Astrocyte of the spinal cord (primary cell): ENCODE results near the gene RAB7B.
A peak's percentile ranks its signal among the peaks of the same experiment; 100 is the strongest.

ENCODE experiments used
- DNase-seq: peaks from one replicate; pipeline ENCODE4 v3.0.0; 2011; ENCODE audit warnings: low read depth, low spot score
- H3K4me3 ChIP-seq: 2 replicates; pipeline ENCODE4 v1.5.1; 2011; ENCODE audit warnings: low read depth, mild to moderate bottlenecking, low read length, moderate library complexity
- in situ Hi-C: cut with HindIII; loops from 2 replicates; pipeline ENCODE4 v1.10.0; 2017; ENCODE audit warnings: low sequenced_read_pairs
- TF ChIP-seq, protein P1 (sequence below): IDR thresholded peaks from 2 replicates; pipeline ENCODE4 v1.5.1; 2012; ENCODE audit warnings: low read depth, mild to moderate bottlenecking, low read length, inconsistent platforms

RAB7B gene

GRCh38 chr1:205965036-205965884 lies 37.9 kb downstream of the RAB7B start:
- DNase-seq: no peak
- in situ Hi-C loops: no loop called here
- H3K4me3 ChIP-seq: no peak overlapping the region
- TF ChIP-seq, protein P1, sequence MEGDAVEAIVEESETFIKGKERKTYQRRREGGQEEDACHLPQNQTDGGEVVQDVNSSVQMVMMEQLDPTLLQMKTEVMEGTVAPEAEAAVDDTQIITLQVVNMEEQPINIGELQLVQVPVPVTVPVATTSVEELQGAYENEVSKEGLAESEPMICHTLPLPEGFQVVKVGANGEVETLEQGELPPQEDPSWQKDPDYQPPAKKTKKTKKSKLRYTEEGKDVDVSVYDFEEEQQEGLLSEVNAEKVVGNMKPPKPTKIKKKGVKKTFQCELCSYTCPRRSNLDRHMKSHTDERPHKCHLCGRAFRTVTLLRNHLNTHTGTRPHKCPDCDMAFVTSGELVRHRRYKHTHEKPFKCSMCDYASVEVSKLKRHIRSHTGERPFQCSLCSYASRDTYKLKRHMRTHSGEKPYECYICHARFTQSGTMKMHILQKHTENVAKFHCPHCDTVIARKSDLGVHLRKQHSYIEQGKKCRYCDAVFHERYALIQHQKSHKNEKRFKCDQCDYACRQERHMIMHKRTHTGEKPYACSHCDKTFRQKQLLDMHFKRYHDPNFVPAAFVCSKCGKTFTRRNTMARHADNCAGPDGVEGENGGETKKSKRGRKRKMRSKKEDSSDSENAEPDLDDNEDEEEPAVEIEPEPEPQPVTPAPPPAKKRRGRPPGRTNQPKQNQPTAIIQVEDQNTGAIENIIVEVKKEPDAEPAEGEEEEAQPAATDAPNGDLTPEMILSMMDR: no peak

GRCh38 chr1:205963352-205964155 lies 39.6 kb downstream of the RAB7B start:
- in situ Hi-C loops: no loop called here
- TF ChIP-seq, protein P1: no peak
- peak; percentile 75 for DNase-seq
- H3K4me3 ChIP-seq: no peak overlapping the region

DNA sequence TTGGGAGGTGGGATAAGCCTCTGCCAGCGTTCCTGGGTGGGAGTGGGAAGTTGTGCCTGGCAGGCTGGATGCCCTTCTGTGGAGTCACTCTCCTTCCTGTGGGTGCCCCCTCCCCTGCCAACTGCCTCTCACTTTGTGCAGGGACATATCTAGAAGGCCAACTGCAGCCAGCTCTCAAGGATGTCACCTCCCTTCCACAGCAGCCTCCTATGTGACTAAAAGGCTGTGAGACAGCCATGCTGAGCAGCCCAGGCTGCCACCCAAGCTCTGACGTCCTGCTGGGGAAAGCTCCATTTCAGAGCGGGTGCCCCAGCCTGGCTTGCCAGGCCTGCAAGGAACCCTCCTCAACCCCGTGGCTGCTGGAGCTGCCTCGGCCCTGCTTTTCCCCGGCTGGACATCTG lies 40.4 kb downstream of the RAB7B start:
- in situ Hi-C loops: no loop called here
- TF ChIP-seq, protein P1: no peak
- DNase-seq: no peak
- no peak overlapping the region for H3K4me3 ChIP-seq

- in situ Hi-C loops: no loop called here
- no peak for DNase-seq
- no peak overlapping the region for H3K4me3 ChIP-seq
- TF ChIP-seq, protein P1: no peak
These were observed 41.0 kb downstream of the RAB7B start for GRCh38 chr1:205961991-205962820.

- TF ChIP-seq, protein P1: no peak
- in situ Hi-C loops: no loop called here
- DNase-seq: no peak
- H3K4me3 ChIP-seq: no peak overlapping the region
These were observed 41.8 kb downstream of the RAB7B start for GRCh38 chr1:205961405-205961804.

DNA sequence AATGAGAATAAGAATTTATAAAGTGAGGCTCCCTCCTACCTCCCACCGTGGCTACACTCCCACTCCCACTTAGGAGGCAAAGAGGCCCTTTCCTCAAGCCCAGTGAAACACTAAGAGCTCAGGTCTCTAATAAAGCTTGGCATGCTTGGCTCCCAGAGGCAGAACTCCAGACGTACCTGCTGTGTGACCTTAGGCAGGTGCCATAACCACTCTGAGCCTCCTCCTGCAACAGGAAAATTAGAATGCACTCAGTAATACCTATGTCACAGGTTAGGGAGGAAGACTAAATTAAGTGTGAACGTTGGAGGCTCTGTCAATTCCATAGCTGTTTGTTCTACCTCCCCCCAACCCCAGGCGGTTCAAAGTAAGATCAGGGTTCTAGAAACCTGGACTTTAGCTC lies 43.4 kb downstream of the RAB7B start:
- TF ChIP-seq, protein P1: no peak
- no peak for DNase-seq
- no peak overlapping the region for H3K4me3 ChIP-seq
- in situ Hi-C loops: no loop called here
